Vagina (tissue), 2 donors: Measurements from ENCODE around the gene POLR3E.

Experiments
- CTCF ChIP-seq, 3 experiments: fragments of 450-650 bp in 2 of 3; fragments of 200-600 bp in 1 of 3; sonication (generic) in 1 of 3; IDR thresholded peaks; one replicate each; pipeline ENCODE4 v1.5.1; 2017 to 2019; ENCODE audit warnings: antibody characterized with exemption in 3 of 3, mild to moderate bottlenecking in 2 of 3, moderate library complexity in 2 of 3
- POLR2A ChIP-seq, 2 donors: fragments of 450-650 bp; IDR thresholded peaks; one replicate each; pipeline ENCODE4 v1.6.1; 2017; ENCODE audit warnings: antibody characterized with exemption in 2 of 2, mild to moderate bottlenecking in 2 of 2, moderate library complexity in 2 of 2
- POLR2AphosphoS5 ChIP-seq, 2 donors: sonication (generic); formaldehyde crosslinking; IDR thresholded peaks; one replicate each; pipeline ENCODE4 v1.9.0; 2017; ENCODE audit warnings: antibody characterized with exemption in 2 of 2, mild to moderate bottlenecking in 2 of 2, low read depth in 1 of 2; ENCODE audit not compliant: insufficient read depth in 1 of 2

- TF ChIP-seq CTCF (IDR thresholded peaks at IDR 0.05) (no peak), POLR2AphosphoS5 (IDR thresholded peaks at IDR 0.05; ENCODE audit: insufficient read depth in 1 of 2, low read depth in 1 of 2) (no peak), POLR2A (IDR thresholded peaks at IDR 0.05) (no peak)
Measured at GRCh38 chr16:22292320-22292719, 4.9 kb upstream of the POLR3E start.
